NCI-H1417 (cell line): Measurements from ENCODE around the gene ARFIP1.
"Not testable (repeated sequence)": the region's sequence is repeated elsewhere in the genome, so short reads cannot be mapped to it uniquely, and the experiment has no call there.

Source experiments
- DNase-seq, 3 experiments: peaks; one replicate each; lab custom pipeline; 2025; lab: John Stamatoyannopoulos, UW

The ARFIP1 gene, protein sequence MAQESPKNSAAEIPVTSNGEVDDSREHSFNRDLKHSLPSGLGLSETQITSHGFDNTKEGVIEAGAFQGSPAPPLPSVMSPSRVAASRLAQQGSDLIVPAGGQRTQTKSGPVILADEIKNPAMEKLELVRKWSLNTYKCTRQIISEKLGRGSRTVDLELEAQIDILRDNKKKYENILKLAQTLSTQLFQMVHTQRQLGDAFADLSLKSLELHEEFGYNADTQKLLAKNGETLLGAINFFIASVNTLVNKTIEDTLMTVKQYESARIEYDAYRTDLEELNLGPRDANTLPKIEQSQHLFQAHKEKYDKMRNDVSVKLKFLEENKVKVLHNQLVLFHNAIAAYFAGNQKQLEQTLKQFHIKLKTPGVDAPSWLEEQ

DNA sequence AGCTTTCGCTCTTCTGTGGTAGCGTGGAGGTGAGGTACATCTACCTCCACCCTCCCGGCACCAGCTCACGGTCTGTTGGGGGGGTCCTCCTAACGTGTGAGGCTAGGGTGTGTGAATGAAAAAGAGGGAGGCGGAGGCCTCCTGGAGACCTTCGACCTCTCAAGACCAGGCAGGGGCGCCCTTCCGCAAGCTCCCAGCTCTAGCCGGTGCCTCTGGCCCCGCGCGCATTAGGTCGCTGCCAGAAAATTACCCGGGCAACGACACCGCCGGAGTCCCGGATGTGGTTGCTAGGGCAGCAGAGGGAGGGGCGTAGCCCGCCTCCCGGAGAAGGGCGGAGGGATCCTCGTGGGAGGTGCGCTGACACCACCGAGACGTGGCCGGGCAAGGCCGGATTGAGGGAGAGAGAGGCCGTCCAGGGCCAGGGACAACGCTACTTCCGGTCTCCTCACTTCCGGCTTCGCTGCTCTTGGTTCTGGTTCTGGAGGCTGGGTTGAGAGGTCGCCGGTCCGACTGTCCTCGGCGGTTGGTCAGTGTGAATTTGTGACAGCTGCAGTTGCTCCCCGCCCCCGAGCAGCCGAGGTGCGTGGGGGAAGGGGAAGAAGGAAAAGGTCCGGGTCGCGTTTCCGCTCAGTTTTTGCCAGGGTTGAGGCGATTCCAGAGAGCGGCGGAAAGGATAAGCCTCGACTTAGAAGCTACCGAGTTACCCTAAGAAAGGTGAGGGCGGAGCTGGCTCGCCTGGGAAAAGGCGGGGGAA lies at the start of gene ARFIP1, which contains the start of gene TIGD4:
Gene ARFIP1 (plus strand): TSS at position 442 of the 754 bp plus-strand sequence. CDS start 49,680 bp downstream, outside the sequence.
Gene TIGD4 (minus strand): TSS at position 218 of the 754 bp plus-strand sequence. CDS start 8,726 bp downstream, outside the sequence.
- peak; percentile 91 to 99 (median 97) for DNase-seq

DNA sequence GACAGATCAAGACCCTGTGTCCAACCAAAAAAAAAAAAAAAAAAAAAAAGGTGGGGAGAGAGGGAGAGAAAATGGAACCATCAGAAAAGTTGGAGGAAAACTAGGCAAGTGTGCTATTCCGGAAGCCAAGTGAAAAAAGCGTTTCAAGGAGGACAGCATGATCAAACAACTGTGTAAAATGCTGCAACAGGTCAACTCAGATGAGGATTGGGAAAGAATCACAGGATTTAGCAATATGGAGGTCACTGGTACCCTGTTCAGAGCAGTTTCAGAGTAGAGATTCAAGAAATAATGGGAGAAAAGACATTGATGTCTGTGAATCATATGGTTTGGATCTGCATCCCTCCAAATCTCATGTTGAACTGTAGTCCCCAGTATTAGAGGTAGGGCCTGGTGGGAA lies 47.8 kb upstream of the ARFIP1 start:
- DNase-seq = no peak

DNA sequence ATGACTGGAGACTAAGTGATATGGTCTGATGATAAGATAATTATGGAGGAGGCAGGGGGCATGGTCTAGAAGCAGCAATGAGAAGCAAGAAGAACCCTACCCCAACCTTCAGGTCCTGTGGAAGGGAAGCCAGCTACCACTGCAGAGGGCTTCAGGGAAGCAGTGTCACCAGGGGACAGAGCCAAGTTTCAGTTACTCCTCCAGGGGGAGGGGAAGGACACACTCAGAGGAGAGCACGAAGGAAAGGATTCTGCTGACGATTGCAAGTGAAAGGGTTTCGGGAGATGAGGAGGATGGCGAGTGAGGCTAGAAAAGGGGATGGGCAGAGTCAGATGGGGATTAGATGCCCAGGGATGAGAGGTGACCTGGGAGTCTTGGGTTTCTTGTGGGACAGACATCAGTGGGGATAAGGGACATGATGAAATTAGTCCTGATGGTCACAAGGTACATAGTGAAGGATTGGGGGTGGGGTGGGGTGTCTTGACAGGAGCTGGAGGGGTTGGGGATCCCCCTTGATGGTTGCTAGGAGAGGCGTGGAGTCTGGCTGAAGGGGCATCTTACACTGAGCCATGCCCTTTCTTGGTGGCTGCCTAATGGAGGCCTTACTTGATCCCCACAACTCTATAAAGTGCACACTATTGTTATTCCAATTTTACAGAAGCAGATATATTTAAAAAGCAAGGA lies 45.6 kb upstream of the ARFIP1 start:
- DNase-seq = no peak

DNA sequence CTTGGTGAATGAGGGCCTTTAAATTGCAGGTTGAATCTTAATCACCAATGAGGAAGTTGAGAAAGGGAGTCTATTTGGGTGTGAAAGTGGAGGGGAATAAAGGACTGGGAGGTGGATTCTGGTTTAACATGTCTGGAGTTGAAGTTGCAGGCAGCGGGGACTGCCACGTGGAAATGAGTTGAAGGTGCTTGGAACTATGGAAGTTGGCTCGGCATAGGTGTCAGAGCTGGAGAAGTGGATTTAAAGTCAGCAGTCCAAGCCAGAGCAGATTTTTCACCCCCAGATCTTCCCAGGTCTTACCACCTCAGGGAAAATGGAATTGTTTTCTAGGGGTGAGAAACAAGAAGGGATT lies 45.1 kb upstream of the ARFIP1 start:
- no peak for DNase-seq

DNA sequence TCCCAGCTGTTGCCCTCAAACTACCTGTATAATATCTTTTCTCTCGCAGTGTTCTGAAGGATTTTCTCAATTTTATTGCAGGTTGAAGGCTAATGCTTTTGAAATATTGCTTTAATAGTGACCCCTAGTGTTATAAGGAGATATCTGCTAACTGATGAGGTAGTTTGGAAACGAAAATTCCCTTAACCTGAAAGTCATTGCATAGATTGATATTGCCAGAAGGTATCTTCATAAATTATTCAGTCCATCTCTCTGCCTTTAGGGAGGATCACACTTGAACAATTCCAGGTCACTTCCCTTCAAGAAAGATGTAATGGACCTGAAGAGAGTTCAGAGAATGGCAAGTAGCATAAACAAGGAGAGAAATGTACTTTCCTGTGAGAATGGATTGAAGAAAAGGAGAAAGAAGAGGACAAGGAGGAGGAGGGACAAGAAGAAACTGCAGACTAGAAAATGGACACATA lies 44.3 kb upstream of the ARFIP1 start:
- peak in 2 of 3 experiments; percentile 12 to 62 for DNase-seq

DNA sequence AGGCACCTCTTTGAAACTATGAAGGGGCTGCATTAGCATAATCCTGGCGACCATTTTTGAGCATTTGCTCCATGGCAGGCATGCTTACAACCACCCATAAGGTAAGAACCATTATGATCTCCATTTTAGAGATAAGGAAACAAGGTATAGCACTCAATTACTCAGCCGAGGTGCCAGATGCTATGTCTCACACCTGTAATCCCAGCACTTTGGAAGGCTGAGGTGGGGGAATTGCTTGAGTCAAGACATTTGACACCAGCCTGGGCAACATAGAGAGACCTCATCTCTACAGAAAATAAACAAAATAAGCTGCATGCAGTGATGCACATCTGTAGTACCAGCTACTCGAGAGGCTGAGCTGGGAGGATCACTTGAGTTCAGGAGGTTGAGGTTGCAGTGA lies 43.8 kb upstream of the ARFIP1 start:
- DNase-seq = peak in 1 of 3 experiments; percentile 20

DNA sequence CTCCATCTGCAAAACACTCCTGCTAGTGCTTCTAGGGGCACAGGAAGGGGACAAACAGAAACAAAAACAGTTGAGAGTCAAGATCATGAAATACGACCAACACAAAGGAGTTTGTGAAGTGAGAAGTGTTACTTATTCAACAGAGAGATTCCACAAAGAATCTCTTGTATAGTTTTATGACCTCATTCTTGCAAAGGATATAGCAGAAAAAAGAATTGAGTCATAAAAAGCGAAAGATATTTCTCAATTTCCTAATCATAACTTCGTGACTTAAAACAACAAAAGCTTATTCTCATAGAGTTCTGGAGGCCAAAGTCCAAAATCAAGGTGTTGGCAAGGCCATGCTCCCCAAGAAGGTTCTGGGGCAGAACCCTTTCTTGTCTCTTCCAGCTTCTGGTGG lies 40.9 kb upstream of the ARFIP1 start:
- no peak for DNase-seq

DNA sequence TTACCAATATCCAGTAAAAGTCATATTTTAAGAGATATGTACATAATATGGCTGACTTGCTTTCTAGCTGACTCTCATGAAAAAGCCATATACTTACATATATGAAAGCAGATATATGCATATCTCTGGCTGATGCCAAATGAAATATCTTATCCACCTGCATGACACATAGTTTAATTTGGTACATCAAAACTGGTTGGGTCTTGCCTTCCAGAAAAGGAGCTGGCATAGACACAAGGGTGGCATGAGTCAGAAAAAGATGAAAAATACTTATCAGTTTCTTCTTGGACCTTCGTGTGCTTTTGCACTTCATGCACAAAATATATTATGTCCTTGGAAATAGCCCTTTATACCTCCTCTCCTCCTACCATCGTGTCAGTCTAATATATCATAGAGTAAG lies 32.3 kb upstream of the ARFIP1 start:
- no peak for DNase-seq

DNA sequence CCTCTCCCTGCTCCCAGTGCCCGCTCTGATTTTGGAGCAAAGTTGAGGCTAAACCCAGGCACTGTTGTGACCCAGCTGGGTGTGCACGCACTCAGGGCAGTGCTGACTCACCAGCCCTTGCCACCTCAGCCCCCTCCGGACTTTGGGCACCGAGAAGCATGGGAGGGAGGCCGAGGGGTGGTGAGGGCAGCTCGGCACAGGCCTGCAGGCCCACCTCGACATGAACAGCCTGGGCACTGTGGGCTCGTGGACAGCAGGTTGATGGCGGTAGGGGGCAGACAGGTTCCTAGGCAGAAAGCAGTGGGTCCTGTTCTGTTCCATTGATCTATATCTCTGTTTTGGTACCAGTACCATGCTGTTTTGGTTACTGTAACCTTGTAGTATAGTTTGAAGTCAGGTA lies 31.1 kb upstream of the ARFIP1 start:
- no peak for DNase-seq

DNA sequence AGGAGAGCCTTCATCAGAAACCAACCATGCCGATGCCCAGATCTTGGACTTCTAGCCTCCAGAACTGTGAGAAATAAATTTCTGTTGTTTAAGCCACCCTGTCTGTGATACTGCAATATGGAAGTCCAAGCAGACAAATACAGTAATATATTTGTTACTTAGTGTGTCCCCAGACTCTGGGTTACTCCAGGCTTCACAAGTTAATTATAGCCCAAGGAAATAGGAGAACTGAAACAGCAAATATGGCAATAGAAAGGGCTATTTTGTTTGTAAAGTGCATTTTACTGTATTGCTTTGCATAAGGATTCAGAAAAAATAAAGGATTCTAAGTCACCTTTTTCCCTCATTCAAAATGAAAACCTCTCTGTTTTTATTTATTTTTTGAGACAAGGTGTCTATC lies 16.0 kb upstream of the ARFIP1 start:
- DNase-seq = no peak

DNA sequence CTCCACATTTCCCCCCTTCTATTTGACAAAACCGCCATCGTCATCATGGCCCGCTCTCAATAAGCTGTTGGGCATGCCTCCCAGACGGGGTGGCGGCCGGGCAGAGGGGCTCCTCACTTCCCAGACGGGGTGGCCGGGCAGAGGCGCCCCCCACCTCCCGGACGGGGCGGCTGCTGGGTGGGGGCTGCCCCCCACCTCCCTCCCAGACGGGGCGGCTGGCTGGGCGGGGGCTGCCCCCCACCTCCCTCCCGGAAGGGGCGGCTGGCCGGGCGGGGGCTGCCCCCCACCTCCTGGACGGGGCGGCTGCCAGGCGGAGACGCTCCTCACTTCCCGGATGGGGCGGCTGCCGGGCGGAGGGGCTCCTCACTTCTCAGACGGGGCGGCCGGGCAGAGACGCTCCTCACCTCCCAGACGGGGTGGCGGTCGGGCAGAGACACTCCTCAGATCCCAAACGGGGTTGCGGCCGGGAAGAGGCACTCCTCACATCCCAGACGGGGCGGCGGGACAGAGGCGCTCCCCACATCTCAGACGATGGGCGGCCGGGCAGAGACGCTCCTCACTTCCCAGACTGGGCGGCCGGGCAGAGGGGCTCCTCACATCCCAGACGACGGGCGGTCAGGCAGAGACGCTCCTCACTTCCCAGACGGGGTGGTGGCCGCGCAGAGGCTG lies 14.6 kb upstream of the ARFIP1 start:
- DNase-seq = not testable (repeated sequence)

DNA sequence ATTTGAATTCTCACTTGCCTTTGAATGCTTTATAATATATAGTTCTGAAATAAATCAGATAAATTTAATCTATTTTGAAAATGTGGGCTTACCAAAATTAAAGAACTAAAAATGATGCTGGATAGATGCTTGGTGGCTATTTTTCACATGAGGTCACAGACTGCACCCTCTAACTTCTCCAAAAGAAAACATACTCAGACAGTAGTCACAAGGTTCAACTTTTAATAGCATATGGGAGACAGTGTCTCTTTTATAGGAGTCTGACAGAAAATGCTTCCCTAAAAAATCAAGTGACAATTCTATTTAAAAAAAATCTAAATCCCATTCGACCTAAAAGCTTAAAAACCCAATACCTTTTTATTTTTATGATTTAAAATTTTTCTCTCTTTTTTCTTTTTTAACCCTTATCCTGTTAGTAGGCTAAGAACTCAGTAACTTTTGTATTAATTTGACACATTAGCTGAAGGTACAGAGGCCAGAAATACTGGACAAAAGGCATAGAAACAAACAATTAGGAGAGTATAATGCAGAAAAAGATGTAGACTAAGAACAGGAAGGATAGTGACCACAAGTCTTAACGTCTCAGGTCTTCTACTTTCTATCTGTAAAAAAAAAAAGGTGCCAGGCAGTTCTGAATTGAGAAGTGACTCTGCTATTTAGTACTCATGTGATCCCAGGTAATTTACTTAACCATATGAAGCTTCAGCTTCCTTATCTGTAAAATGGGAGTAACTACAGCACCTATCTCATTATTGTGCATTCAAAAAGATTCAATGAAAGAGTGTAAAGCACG lies 7.8 kb upstream of the ARFIP1 start:
- DNase-seq = no peak

DNA sequence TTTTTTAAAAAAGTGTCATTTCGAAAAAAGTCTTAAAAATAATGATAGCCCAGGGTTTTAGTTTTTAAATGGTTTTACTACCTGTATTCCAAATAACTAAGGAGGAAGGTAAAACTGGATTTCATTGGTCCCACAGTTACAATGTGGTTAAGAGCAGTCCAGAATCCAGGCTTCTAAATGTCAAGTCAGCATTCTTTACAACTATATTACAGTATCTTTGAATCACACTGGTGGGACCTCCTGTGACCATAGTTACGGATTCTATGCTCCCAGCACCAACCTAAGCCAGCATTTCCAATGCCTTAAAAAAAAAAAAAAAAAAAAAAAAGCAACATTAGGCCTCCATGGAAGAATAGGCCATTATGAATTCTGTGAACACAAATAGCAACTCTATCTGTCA lies 6.4 kb upstream of the ARFIP1 start:
- DNase-seq = no peak

DNA sequence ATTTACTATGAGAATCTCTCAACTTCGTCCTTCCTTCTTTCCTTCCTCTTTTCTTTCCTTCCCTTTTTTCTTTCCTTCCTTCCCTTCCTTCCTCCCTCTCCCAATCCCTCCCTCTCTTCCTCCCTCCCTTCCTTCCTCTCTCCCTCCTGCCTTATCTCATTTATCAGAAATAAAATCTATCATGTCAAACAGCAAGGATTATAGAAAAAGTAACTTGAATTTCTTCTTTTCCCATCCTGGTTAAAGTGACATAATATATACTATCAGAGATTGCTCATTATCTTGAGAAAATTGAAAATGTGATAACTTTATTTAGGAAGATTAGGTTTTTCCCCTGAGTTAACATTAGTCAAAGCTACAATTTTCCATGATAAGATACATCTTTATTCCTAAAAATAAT lies 5.8 kb upstream of the ARFIP1 start:
- DNase-seq = no peak

DNA sequence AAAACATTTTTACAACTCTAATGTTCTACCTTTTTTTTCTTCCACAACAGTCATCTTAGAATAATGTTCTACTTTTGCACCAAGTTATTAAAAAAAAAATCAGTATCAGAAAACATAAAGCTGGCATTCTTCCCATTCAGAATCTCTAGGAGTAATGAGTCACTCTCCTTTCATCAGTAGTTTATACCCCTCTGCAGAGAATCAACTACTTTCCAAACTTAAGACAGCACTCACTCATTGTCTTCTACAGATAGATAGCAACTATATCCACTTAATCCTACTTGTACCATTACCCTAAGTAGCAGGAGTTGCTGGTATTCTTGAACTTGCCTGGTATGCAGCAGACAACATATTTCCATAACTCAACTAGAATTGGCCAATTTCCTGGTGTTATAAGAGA lies 3.4 kb upstream of the ARFIP1 start:
- DNase-seq = no peak

DNA sequence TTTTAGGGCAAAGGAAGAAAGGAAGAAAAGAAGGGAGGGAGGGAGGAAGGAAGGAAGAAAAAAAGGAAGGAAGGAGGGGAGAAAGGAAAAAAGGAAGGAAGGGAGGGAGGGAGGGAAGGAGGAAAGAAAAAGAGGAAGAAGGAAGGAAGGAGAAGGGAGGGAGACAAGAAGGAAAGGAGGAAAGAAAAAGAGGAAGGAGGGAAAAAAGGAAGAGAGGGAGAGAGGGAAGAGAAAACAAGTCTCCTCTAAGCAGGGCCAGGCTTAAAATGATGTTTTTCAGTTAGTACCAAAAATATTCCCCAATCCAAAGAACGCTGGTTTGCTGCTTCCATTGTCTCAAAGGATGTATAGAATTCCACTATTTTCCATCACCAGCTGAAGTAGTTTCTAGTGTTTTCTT lies 2.3 kb upstream of the ARFIP1 start:
- DNase-seq = no peak

DNA sequence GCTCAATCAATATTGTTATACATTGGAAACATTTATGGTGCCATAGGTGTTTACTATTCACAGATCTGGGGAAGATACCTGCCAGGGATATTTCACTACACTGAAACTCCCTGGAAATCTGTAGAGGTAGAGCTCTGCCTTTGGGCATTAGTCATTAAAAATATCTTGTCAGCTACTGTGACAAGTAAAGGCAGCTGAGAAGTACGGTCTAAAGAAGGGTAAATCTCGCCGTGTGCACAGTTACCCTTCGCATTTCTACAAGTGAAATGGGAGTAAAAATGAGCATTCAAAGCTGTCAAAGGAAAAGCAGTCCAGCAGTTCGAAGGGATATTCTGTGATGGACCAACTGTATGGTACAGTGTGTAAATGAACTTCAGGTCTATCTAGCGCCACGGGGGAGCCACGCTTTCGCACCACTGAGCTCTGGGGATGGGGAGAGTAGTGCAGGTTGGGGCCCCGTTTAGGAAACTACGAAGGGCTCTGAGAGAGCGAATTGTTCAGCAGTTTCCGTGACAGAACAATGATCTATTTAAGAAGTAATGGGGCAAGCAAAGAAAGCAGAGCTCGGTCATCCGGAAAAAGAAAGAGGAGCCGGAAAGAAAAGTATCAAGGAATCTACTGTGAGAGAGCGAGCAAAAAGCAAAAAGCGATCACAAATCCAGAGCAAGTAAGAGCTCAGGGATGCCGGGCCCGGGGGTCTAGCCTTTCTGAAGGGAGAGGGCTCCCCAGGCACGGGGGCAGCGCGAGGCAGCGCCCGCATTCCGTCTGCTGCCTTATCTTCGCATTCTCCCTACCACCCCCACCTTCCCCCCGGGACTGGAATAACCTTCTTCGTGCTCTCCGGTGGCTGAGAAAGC lies 870 bp upstream of the ARFIP1 start:
- peak; percentile 46 to 79 (median 75) for DNase-seq

DNA sequence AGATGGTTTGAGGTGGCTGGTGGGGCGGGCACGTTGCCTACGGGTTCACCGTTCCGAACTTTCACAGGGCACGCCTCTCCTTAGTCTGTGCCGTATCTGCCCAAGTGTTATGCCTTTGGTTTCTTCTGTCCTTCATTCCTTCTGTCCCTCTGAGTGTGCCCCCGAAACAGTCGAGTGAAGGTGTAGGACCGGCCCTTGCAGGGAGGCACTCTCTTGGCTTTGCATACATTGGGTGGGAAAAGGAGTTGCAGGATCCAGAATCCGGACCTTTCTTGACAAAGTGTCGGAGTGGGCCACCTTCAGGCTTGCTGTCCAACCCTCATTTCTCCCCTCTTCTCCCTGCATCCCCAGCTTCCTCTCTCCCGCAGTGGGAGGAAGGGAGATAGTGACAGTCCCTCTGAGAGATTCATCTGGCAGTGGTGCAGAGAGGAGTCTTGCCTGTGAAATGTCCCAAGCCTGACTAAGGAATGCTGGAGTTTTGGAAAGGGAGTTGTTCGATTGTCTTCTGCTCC lies 569 bp downstream of the ARFIP1 start:
- DNase-seq = peak in 1 of 3 experiments; percentile 63

DNA sequence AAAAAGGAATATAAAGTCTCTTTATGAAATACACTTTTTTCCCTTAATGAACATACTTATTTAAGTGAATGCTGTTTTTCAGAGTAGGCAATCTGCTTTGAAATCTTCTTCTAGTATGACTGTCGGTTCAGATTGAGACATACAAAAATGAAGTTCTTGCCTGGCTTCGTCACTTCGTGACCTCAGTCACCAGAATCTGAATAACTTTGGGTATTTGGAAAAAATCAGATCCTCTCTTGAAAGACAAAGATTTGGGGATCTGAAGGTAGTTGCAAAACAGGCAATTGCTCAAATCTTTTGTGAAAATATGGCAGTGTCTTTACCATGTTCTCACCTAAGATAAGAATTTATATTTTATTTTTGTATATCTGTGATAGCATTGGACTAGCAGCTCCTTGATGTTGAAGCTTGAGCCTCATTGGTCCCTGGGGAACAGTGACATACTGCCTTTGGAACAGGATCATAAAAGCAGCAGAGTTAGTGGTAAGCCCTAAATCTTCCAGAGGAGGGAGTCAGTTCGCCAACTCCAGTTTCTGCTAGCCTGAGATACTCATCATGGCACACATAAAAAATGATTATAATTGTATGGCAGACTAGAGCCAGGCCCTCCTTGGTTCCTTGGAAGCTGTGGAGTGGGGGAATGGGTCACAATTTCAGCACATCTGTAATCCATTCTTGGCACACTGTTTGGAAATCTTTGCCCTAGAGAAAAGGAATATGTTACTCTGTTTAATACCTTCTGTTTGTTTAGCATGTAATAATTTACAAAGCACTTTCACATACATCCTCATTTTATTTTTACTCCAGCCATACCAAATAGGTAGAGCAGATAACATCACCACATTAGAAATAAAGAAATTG lies 5.0 kb downstream of the ARFIP1 start:
- DNase-seq = peak; percentile 5 to 50 (median 22)
